PFSK-1 (cell line): ENCODE results near the gene IYD.

Experiments
- FOXP2 ChIP-seq: optimal IDR thresholded peaks from 2 replicates; pipeline ENCODE3; 2011; ENCODE audit warnings: borderline replicate concordance, control low read depth, inconsistent platforms; ENCODE audit not compliant: insufficient read depth; ENCODE audit errors: extremely low read length, extremely low read depth
- POLR2AphosphoS5 ChIP-seq: IDR thresholded peaks from 2 replicates; pipeline ENCODE4 v1.6.1; 2012; ENCODE audit warnings: low read depth, mild to moderate bottlenecking, control low read depth, low read length, moderate library complexity
- REST ChIP-seq, 2 experiments: IDR thresholded peaks; 2 replicates each; pipeline versions ENCODE4 v1.6.1 to v1.8.0; 2011 to 2012; ENCODE audit warnings: low read depth in 2 of 2, low read length in 2 of 2, control low read depth in 1 of 2, inconsistent platforms in 1 of 2, mild to moderate bottlenecking in 1 of 2, moderate library complexity in 1 of 2; ENCODE audit not compliant: insufficient read depth in 1 of 2
- SIN3A ChIP-seq: IDR thresholded peaks from 2 replicates; pipeline ENCODE4 v1.6.1; 2012; ENCODE audit warnings: mild to moderate bottlenecking, low read length, moderate library complexity, borderline replicate concordance; ENCODE audit not compliant: insufficient read depth
- TAF1 ChIP-seq: IDR thresholded peaks from 2 replicates; pipeline ENCODE4 v1.6.1; 2012; ENCODE audit warnings: low read length, control low read depth, borderline replicate concordance; ENCODE audit not compliant: insufficient read depth

GRCh38 chr6:150369408-150369807 is 596 bp downstream of the IYD start:
- TF ChIP-seq REST (IDR thresholded peaks at IDR 0.05; ENCODE audit: insufficient read depth in 1 of 2, low read depth in 2 of 2, low read length in 2 of 2) (no peak), POLR2AphosphoS5 (no peak), TAF1 (no peak), FOXP2 (no peak), SIN3A (no peak)
